Astrocyte (in vitro differentiated cells and primary cell): ENCODE results near the gene AARS2.
"Not testable (repeated sequence)": the region's sequence is repeated elsewhere in the genome, so short reads cannot be mapped to it uniquely, and the experiment has no call there.

Experiments
- CTCF ChIP-seq: IDR thresholded peaks from 2 replicates; pipeline ENCODE4 v1.5.1; 2011; ENCODE audit warnings: low read depth, mild to moderate bottlenecking, inconsistent platforms, low read length, moderate library complexity; ENCODE audit not compliant: insufficient read depth
- EZH2 ChIP-seq: IDR thresholded peaks from 2 replicates; pipeline ENCODE4 v1.6.1; 2012; ENCODE audit warnings: mild to moderate bottlenecking, low read length, inconsistent platforms; ENCODE audit not compliant: insufficient read depth

DNA sequence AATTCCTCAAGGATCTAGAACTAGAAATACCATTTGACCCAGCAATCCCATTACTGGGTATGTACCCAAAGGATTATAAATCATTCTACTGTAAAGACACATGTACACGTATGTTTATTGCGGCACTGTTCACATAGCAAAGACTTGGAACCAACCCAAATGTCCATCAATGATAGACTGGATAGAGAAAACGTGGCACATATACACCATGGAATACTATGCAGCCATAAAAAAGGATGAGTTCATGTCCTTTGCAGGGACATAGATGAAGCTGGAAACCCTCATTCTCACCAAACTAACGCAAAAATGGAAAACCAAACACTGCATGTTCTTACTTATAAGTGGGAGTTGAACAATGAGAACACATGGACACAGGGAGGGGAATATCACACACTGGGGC, 33.7 kb upstream of the AARS2 start:
- not testable (repeated sequence) for TF ChIP-seq CTCF, EZH2
